Measurements from ENCODE around the gene DGKZ.

DNA sequence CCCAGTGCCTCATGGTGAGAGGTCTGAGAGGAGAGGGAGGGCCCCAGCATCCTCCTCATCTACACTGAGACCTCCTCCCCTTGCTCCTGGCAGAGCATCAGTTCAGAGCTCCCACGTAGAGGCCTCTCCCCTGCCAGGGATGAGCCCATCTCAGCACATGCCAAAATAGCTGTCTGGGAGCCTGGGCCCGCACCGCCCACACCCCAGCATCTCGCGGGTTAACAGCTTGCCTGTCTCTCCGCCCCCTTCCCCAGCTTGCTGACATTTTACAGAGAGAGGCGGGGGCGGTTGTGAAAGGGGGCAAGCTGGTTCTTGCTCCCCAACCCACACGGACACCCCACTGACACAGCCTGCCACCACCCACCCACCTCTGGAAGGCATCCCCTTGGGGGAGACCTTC, 6.4 kb downstream of the DGKZ start:
- TF ChIP-seq, protein P1, sequence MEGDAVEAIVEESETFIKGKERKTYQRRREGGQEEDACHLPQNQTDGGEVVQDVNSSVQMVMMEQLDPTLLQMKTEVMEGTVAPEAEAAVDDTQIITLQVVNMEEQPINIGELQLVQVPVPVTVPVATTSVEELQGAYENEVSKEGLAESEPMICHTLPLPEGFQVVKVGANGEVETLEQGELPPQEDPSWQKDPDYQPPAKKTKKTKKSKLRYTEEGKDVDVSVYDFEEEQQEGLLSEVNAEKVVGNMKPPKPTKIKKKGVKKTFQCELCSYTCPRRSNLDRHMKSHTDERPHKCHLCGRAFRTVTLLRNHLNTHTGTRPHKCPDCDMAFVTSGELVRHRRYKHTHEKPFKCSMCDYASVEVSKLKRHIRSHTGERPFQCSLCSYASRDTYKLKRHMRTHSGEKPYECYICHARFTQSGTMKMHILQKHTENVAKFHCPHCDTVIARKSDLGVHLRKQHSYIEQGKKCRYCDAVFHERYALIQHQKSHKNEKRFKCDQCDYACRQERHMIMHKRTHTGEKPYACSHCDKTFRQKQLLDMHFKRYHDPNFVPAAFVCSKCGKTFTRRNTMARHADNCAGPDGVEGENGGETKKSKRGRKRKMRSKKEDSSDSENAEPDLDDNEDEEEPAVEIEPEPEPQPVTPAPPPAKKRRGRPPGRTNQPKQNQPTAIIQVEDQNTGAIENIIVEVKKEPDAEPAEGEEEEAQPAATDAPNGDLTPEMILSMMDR (conservative IDR thresholded peaks at IDR 0.05), result no peak
- TF ChIP-seq ZFX (IDR thresholded peaks at IDR 0.05), result no peak
